GM18526 (cell line): ENCODE results near the gene RCHY1.

Experiments used
- POLR2A ChIP-seq: IDR thresholded peaks from 3 replicates; pipeline ENCODE4 v1.6.1; 2011; ENCODE audit not compliant: insufficient read length; ENCODE audit errors: extremely low read depth

The RCHY1 gene

DNA sequence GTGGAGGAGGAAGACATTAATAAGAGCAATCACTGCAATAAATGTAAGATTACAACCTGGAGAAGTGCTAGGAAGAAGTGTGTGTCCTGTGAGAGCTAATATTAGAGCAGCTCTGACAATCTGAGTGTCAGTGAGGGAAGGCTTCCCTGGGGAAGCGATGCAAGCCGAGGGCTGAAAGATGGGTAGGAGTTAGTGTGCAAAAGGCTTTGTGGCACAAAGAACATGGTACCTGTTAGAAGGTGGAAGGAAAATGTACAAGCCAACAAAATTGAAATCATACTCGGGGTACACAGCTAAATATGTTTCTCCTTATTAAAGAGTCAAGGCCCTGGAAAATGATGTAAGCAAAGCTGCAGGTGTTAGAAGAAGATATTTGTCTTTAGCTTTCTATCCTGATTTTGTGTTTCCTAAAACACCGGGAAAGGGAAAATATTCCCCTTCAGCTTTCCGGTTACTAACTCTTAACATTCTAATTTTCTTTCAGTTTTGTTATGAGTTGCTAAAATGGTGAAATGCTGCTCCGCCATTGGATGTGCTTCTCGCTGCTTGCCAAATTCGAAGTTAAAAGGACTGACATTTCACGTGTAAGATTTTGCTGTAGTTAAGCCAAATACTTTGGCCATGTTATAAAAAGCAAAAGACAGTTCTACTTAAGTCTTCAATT lies 878 bp upstream of the RCHY1 start:
- no peak for TF ChIP-seq POLR2A

DNA sequence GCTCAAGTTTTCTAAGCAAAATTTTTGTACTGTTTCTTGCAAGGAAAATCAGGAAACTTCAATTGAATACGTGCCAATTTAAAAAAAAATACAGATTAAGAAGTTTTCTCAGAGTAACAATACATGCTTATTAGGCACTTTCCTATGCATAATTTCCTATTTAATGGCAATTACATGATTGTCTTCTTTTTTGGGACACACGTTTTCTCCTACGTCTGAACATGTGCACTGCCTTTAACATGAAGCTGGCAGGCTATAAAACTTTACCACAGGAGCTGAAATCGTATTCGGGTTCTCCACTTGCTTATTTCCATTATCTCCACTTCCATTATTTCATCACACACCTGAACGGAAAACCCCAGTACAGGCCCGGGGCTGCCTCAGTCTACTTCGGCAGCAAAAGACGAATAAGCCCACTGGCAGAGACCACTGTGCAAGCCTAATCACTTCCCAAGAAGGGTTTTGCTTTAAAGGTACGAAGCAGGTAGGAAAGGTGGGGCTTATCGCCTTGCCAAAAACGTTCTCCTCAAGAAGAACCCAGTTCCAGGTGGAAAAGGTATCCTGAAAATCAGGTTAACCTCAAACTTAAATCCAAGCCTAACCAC lies 575 bp downstream of the RCHY1 start:
- TF ChIP-seq POLR2A = no peak

DNA sequence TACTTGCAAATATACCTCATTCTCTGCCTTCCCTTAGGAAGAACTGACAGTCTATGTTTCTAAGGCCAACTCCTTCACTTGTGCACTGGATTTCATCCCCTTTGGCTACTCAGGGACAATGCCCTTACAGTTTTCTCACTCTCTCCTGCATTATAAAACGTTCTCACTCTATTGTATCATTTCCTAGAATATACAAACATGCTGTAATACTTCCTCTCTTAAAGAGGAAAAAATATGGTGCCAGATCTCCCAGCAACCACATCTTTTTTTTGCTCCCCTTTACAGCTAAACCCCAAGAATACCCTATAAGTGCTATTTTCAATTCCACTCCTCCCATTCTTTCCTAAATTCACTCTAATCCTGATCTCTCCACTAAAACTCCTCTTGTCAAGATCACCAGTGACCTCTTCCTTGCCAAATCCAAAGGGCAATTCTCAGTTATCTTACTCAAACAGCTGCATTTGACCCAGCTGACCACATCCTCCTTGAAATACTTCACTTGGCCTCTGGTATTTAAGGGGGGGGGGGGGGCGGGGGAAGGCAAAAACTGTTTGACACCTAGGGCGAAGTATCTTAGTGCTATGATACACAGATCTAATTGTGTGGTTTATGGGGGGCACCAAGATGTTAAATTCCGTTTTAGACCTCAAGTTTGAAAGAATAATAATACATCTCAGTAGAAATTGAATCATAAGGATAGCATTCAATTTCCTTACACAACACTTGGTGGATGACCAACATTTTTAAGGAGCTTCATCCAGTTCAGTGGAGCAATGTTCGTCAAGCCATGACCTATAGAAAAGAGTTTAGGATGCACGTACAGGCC lies 1.6 kb downstream of the RCHY1 start:
- TF ChIP-seq POLR2A = no peak

DNA sequence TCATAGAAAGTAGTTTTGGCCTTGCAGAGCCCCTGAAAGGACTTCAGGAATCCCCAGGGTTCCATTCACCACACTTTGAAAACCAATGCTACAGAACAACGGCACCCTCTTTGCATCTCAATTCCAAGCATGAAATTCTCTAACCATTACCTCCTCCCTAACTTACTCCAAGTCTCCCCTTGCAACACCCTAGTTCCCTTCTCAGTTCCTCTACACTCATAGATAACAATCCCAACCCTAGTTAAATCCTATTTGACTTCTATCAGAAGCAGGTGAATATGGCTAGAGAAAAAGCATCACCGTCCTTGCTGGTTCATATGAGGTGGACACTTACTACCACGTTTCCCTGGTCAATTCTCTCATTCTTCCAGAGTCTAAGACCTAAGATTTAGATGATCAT lies 2.4 kb downstream of the RCHY1 start:
- TF ChIP-seq POLR2A = no peak

DNA sequence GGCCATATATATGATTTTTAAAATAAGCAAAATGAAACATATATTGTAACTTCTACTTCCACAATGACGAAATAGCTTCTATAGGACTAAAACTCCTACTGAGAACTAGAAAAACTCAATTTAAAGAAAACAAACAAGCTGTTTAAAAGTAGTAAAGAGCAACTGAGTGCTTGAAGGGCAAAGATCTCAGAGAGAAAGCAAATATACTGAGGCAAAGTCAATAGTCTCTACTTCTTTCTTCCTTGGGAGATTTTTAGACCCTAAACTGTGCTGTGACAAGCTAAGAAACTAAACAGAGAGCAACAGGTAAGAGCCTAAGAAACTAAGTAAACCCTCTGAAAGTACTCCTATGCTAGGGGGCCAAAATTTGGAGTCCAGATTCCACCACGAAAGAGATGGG lies 8.6 kb downstream of the RCHY1 start:
- no peak for TF ChIP-seq POLR2A

DNA sequence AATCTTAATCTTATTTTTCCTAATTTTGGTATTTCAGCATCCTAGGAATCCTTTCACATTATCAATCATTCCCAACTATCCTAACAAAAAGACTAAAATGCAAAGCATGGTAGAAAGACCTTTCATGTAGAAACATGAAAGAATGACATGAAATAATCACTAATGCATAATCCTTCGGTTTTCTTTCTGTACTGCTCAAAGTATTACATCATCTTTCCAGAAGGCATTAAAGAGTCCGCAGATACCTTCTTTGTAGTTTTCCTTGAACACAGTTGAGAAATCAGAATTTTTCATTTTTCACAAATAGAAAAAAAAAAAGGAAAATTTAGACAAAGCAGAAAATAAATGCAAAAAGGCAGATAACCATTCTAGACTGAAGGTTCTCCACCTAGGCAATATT lies 11.5 kb downstream of the RCHY1 start:
- TF ChIP-seq POLR2A = no peak

DNA sequence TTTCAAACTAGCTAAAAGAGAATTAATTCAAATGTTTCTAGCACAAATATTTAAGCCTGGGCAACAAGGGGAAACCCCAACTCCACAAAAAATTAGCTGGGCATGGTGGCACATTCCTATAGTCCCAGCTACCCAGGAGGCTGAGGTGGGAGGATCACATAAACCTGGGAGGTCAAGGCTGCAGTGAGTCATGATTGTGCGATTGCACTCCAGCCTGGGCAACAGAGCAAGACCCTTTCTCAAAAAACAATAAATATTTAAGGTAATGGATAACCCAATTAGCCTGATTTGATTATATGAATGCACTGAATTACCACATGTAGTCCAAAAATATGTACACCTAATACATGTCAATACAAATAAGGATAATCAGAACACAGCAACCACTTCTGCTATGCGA lies 14.3 kb downstream of the RCHY1 start:
- no peak for TF ChIP-seq POLR2A

DNA sequence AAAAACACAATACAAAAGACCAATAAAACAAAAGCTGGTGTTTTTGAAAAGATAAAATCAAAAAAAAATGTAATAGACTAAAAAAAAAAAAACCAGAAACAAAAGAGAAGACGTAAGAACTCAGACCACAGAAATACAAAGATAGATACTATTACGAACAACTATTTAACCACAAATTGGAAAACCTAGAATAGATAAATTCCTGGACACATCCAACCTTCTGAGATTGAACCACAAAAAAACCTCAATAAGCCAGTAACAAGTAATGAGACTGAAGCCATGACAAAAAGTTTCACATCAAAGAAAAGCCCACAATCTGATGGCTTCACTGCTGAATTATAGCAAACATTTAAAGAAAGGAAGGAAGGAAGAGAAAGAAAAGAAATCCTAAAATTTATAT lies 16.2 kb downstream of the RCHY1 start:
- TF ChIP-seq POLR2A = no peak

DNA sequence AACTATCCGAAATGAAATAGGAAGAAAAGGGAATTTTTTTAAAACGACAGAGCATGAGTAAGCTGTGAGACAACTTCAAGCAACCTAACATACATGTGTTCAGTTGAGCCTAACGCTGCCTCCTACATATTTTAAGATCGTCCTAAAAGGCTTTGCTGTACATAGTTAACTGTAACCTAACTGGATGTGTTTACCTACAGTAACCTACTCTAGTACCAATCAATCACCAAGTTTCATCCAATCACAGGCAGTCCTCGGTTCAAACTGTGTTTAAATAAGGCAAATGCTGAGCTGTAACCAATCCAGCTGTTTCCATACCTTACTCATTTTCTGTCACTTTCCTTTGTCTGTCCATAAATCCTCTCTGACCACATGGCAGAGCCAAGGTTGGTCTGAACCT lies 17.1 kb downstream of the RCHY1 start:
- TF ChIP-seq POLR2A = no peak

DNA sequence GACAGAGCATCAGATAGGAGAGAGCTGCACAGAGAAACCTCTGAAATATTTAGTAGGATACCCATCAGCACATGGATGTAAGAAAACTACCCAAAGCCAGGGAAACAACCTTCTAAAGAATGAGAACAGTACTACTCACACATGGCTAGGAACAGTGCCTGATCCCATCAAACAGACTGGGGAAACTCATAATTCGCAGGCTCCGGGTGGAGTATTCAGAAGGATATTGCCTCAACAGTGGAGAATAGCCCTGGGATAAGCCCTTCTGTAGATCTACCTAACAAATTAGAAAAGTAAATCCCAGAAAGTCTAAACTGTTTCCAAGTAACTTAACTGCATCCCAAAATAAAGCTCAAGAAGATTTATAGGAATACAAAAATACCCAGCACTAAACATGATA lies 17.8 kb downstream of the RCHY1 start:
- TF ChIP-seq POLR2A = no peak

DNA sequence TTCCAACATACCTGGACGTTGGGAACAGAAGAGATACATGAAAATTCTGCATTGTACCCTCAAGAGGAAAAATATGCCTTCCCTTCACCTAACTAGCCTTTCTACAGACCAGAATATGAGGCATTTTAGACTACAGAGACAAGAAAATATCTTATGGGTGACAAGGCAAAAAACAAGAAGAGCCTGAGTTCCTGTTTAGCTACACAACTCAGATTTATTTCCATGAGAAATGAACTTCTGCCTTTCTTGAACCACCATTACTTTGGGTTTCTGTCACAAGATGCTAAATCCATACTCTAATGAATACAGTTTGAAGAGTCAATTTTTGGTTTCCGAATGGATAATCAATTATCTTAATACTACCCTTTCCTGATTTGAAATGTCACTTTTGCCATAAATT lies 18.7 kb downstream of the RCHY1 start:
- no peak for TF ChIP-seq POLR2A

DNA sequence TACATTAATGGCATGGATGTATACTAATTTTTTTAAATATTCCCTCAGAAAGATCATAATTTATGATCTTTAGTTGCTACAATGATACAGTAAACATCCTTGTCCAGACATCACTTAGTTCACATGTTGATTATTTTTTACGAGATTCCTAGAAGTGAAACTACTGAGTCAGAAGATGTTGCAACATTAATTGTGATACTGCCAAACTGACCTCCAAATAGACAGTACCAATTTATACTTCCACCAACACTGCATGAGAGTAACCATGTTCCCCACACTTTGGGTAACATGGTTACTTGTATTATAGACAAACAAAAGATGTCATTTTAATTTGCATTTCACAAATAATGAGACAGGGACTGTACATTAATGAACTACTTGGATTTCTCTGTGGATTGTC lies 19.6 kb downstream of the RCHY1 start:
- TF ChIP-seq POLR2A = no peak

DNA sequence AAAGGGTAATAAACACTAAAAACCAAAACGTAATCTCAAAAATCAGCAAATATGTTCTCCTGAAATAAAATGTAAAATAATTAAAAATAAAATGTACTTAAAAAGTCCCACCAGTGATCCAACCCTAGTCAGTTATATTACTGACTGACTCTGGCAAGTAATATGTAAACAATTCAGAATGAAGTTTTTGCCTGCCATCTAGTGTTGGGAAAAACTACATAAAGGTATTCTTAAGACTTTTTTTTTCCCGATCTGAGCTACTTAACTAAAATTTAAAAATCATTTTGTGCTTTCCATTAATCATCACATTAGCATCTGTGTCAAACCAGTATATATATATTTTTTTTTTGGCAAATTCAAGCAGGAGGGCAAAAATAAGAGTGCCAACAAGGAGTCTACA lies 24.0 kb downstream of the RCHY1 start:
- no peak for TF ChIP-seq POLR2A

DNA sequence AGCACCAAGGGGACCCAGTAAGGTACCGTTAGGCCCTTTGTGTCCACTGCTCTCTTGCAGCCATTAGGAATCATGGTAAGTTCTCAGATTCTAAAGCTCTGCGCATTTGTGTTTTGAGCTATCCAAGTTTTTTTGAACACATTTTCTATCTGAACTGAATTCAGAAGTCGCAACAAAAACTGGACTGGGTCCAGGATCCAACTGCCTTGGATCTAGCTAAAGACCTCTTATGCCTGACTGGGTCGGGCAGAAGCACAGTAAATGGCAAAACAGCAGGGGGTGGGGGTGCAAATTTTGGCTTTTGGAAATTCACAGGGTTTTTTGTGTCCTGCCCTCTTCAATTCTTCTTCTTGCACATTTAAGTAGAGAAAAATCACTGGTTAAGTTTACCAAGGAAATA lies 30.0 kb downstream of the RCHY1 start:
- TF ChIP-seq POLR2A = no peak

DNA sequence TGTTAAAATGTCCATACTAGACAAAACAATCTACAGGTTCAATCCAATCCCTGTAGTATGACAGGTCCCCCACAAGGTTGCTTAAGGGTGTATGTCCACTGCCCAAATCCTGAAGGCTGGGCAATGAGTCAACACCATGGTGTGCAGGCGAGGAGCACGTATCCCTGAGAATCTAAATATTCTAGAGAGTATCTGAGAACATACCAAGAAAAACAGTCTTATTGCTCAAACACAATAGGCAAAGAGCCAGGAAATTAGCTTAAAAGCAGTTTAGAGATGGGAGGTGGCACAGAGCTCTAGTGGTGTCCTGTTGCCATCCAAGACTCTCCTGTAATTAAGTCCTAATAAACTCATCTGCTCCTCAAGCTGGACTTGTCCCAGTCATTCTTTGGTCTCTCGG lies 37.0 kb downstream of the RCHY1 start:
- no peak for TF ChIP-seq POLR2A

DNA sequence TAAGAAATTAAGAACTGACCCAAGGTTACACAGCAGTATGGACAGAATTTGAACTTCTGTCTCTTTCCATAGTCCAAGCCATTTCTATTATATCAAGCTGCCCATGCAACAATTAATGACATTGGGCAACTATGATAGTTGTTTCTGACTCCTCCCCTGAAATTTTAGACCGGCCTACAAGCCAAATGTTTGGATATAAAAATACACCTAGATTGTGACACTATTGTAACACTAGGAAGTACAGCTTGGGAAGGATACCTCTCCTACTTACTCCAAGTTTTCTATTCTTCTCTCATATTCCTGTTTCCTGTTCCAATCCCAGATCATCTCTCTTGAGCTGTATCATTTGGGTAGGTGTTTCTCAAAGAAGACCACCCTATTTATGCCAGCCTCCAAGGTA lies 43.5 kb downstream of the RCHY1 start:
- TF ChIP-seq POLR2A = no peak
